Lung (tissue), 12 donors: ENCODE measurements around the gene ZBTB3. TPM values are rescaled to one million over a fixed set of nuclear protein-coding genes. Genes with fewer than 3 reads are reported as not detected.

Experiments used
- ATAC-seq: fragments of 200-7000 bp; cut with Tn5 transposase; one replicate; pipeline ENCODE4 v1.9.1; 2020; ENCODE audit warnings: moderate number of reproducible peaks; ENCODE audit not compliant: insufficient read depth, low FRiP score
- DNase-seq, 3 donors: peaks; one replicate each; pipeline ENCODE4 v3.0.0-alpha.2; 2013 to 2017
- H3K27ac ChIP-seq, 2 donors: one replicate each; pipeline ENCODE4 v1.5.1; 2013; ENCODE audit warnings: mild to moderate bottlenecking in 2 of 2, moderate library complexity in 2 of 2, control low read depth in 1 of 2, inconsistent platforms in 1 of 2, low read depth in 1 of 2, low read length in 1 of 2
- H3K27me3 ChIP-seq, 3 donors: one replicate each; pipeline ENCODE4 v1.5.1; 2013; ENCODE audit warnings: low read length in 2 of 3; ENCODE audit not compliant: control insufficient read depth in 3 of 3, insufficient read depth in 3 of 3
- H3K36me3 ChIP-seq, 4 donors: one replicate each; pipeline ENCODE4 v1.5.1; 2013; ENCODE audit warnings: low read length in 4 of 4, mild to moderate bottlenecking in 1 of 4, moderate library complexity in 1 of 4; ENCODE audit not compliant: control insufficient read depth in 4 of 4, insufficient read depth in 4 of 4
- H3K4me1 ChIP-seq, 5 donors: one replicate each; pipeline ENCODE4 v1.5.1; 2013; ENCODE audit warnings: low read length in 5 of 5, mild to moderate bottlenecking in 2 of 5, moderate library complexity in 1 of 5; ENCODE audit not compliant: control insufficient read depth in 5 of 5, insufficient read depth in 5 of 5
- H3K4me3 ChIP-seq: one replicate; pipeline ENCODE4 v1.5.1; 2013; ENCODE audit warnings: mild to moderate bottlenecking, control low read depth, moderate library complexity
- H3K9ac ChIP-seq, 2 donors: one replicate each; pipeline ENCODE4 v1.5.1; 2013; ENCODE audit warnings: low read length in 2 of 2, control low read depth in 1 of 2; ENCODE audit not compliant: insufficient read depth in 1 of 2
- H3K9me3 ChIP-seq, 4 donors: one replicate each; pipeline ENCODE4 v1.5.1; 2013; ENCODE audit warnings: low read length in 3 of 4, mild to moderate bottlenecking in 1 of 4, moderate library complexity in 1 of 4; ENCODE audit not compliant: control insufficient read depth in 4 of 4, insufficient read depth in 3 of 4
- WGBS, 2 donors: extraction: QIAGEN DNeasy Blood & Tissue Kit; methylation state at CpG; one replicate each; pipeline ENCODE4 v1.1.7; 2013; 5-methylcytosine and 5-hydroxymethylcytosine counted together
- polyA plus RNA-seq, 2 donors: library from polyadenylated mRNA; stranded (reverse); fragments of 200-250 nt; gene quantifications; one replicate each; pipeline ENCODE4 v1.2.1, GENCODE V29; 2013
- total RNA-seq, 2 donors: library from RNA; depleted of rRNA in 1 of 2; stranded (reverse); fragments of >200 nt in 1 of 2; gene quantifications; one replicate each; pipeline ENCODE4 v1.2.1, GENCODE V29; 2014 to 2021
- TF ChIP-seq, protein P1 (sequence below): IDR thresholded peaks from 2 replicates; pipeline ENCODE4 v1.5.1; 2012; ENCODE audit warnings: mild to moderate bottlenecking; ENCODE audit errors: control extremely low read depth, extremely low read depth
- donor health status: control.
- donor health status: control.
- donor health status: Bipolar disorder and iron deficiency.
- donor health status: healthy.
- donor health status: DM: yes; HTN: yes; CAD: no.

ZBTB3 gene
- total and polyA plus RNA-seq, 4 donors: 2.1 to 12.9 (median 7.4) TPM

DNA sequence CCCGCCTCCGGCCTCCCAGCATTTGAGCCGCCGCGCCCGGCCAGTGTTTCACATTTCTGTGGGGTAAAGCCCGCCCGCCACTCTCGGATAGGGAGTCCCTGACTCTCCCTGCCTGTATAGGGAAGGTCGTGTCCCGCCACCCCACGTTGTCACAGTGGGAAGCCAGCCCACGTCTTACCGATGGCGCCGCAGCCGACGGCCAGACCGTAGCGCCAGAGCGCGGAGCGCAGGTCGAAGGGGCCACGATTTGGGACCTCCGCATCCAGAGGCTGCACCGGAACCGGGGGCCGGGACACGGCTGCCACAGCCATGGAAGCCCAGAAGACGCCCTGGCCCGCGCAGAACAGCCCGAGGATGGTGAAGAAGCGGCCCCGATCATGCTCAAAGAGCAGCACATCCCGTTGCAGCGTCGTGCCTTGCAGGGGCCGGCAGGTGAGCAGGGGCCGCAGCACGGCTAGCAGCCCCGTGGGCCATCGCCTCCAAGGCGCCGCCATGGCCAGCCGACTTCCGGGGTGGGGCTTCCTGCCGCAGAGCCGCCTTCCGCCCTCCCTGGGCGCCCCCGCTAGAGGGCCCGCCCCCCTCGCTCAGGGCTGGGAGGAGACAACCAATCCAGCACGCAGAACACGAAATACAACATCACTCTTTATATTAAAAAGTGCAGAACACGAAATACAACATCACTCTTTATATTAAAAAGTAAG, 37.7 kb upstream of the ZBTB3 start, which contains the start of gene TMEM223:
TMEM223 (minus strand) TSS at position 506 of the 701 bp plus-strand sequence; CDS start at position 494, 12 bp downstream.
- DNase-seq (peak; percentile 92 to 93 (median 92)), ATAC-seq (peak; percentile 84)
- H3K9ac ChIP-seq: peak within 1 kb of the TSS; percentile 50 to 73
- H3K9me3 ChIP-seq: no peaks in the 10 kb centered on the region
- no peaks in the 10 kb centered on the region for H3K27me3 ChIP-seq
- H3K36me3 ChIP-seq: peaks cover 19 to 38% (median 32%) of the 10 kb centered on the region in 4 donors
- H3K4me1 ChIP-seq: peaks cover 0 to 27% (median 8%) of the 10 kb centered on the region in 5 donors
- H3K4me3 ChIP-seq: peak within 1 kb of the TSS; percentile 76
- WGBS, 2 donors: 0% methylated on average over 58 of the region's 58 CpGs
- peak within 1 kb of the TSS; percentile 75 to 82 for H3K27ac ChIP-seq
- TF ChIP-seq, protein P1, sequence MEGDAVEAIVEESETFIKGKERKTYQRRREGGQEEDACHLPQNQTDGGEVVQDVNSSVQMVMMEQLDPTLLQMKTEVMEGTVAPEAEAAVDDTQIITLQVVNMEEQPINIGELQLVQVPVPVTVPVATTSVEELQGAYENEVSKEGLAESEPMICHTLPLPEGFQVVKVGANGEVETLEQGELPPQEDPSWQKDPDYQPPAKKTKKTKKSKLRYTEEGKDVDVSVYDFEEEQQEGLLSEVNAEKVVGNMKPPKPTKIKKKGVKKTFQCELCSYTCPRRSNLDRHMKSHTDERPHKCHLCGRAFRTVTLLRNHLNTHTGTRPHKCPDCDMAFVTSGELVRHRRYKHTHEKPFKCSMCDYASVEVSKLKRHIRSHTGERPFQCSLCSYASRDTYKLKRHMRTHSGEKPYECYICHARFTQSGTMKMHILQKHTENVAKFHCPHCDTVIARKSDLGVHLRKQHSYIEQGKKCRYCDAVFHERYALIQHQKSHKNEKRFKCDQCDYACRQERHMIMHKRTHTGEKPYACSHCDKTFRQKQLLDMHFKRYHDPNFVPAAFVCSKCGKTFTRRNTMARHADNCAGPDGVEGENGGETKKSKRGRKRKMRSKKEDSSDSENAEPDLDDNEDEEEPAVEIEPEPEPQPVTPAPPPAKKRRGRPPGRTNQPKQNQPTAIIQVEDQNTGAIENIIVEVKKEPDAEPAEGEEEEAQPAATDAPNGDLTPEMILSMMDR: peak; percentile 11

DNA sequence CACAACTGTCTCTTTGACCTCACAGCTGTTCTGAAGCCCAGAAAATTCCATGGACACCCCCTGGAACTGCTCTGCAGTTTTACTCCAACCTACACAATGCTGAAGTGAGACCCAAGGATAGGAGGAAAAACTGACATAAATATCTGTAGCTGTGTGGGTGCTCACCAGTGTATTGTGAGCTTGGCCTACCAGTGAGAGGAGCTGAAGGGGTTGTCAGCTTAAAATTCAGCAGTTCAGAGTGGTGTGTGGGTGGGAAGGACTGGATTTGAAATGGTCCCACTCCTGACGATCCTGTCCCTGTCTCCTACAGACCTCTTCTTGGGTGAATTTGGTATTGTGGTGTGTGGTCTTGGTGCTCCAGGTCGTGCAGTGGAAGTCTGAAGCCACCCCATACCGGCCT, 35.6 kb upstream of the ZBTB3 start:
- Histone ChIP-seq H3K27ac (no peak overlapping the region), H3K9me3 (no peaks in the 10 kb centered on the region), H3K27me3 (no peaks in the 10 kb centered on the region), H3K4me1 (peaks cover 3 to 27% (median 12%) of the 10 kb centered on the region in 5 donors), H3K9ac (no peak overlapping the region), H3K36me3 (peaks cover 7 to 27% (median 25%) of the 10 kb centered on the region in 4 donors), H3K4me3 (no peak overlapping the region)
- TF ChIP-seq, protein P1: no peak
- WGBS, 2 donors: 63 to 80% methylated on average over 3 of the region's 3 CpGs
- no peak for ATAC-seq
- DNase-seq: no peak

DNA sequence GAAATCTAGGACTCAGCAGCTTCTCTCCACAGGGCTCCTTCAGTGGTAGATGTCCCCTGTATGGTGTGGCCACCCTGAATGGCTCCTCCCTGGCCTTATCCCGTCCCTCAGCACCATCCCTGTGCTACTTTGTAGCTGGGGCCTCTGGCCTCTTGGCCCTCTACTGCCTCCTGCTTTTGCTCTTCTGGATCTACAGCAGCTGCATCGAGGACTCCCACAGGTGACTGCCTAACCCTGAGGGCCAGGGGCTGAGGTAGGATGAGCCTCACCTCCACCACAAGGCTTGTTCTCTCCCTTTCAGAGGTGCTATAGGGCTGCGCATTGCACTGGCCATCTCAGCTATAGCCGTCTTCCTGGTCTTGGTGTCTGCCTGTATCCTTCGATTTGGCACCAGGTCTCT, 35.0 kb upstream of the ZBTB3 start:
- ATAC-seq: no peak
- Histone ChIP-seq H3K9ac (no peak overlapping the region), H3K36me3 (peaks cover 2 to 22% (median 20%) of the 10 kb centered on the region in 4 donors), H3K4me1 (peaks cover 3 to 27% (median 12%) of the 10 kb centered on the region in 5 donors), H3K27ac (peak overlapping the region in 1 of 2 donors; percentile 45), H3K9me3 (no peaks in the 10 kb centered on the region), H3K27me3 (no peaks in the 10 kb centered on the region), H3K4me3 (no peak overlapping the region)
- TF ChIP-seq, protein P1: no peak
- 77 to 84% methylated on average over 5 of the region's 5 CpGs for WGBS, 2 donors
- DNase-seq: no peak
